Pancreas (tissue), 10 donors: ENCODE results near the gene ITIH3. TPM values are rescaled to one million over a fixed set of nuclear protein-coding genes. Genes with fewer than 3 reads are reported as not detected.

ENCODE experiments used
- ATAC-seq, 4 donors: fragments of 200-7000 bp; cut with Tn5 transposase; one replicate each; pipeline versions ENCODE4 v1.8.0 to v1.9.1; 2020; ENCODE audit warnings: mild to moderate bottlenecking in 4 of 4, moderate library complexity in 4 of 4
- DNase-seq, 6 donors: peaks; one replicate each; pipeline ENCODE4 v3.0.0-alpha.2; 2020
- FAIRE-seq: peaks from 2 replicates; lab custom pipeline; 2012; peaks lifted over from hg19 to GRCh38; lab: Jason Lieb, UNC
- H3K27ac ChIP-seq, 4 donors: fragments of 200-600 bp; sonication (generic); 1 replicate in 3 of 4; 2 replicates in 1 of 4; pipeline versions ENCODE4 v1.5.0 to v1.8.0; 2020
- H3K27me3 ChIP-seq, 4 donors: fragments of 200-600 bp; one replicate each; pipeline ENCODE4 v1.8.0; 2021
- H3K36me3 ChIP-seq, 3 donors: fragments of 200-600 bp; sonication (generic) in 1 of 3; one replicate each; pipeline versions ENCODE4 v1.5.0 to v1.8.0; 2020 to 2021
- H3K4me1 ChIP-seq, 3 donors: fragments of 200-600 bp; one replicate each; pipeline ENCODE4 v1.8.0; 2021
- H3K4me3 ChIP-seq, 4 donors: fragments of 200-600 bp; sonication (generic) in 2 of 4; one replicate each; pipeline versions ENCODE4 v1.5.0 to v1.8.0; 2020 to 2021
- H3K9me3 ChIP-seq, 4 donors: fragments of 200-600 bp; one replicate each; pipeline ENCODE4 v1.8.0; 2021
- WGBS, 2 donors: extraction: QIAGEN DNeasy Blood & Tissue Kit; methylation state at CpG; one replicate each; pipeline ENCODE4 v1.1.7; 2013; 5-methylcytosine and 5-hydroxymethylcytosine counted together
- intact Hi-C, 3 donors: fragments of 100-400 bp; cut with DNase I; formaldehyde crosslinking; loops; one replicate each; pipeline versions ENCODE4 v1.11.1 to v1.14.2; 2022
- polyA plus RNA-seq, 2 donors: library from polyadenylated mRNA; stranded (reverse); fragments of 200-250 nt; gene quantifications; one replicate each; pipeline ENCODE4 v1.2.3, GENCODE V29; 2013
- total RNA-seq, 6 donors: library from RNA; stranded (reverse); fragmentation: NEBNext Ultra II Directional in 4 of 6; extraction: Animal tissue kit (Norgen Biotek cat#: 25700) in 4 of 6; gene quantifications; one replicate each; pipeline versions ENCODE4 v1.2.1 to v1.2.4, GENCODE V29; 2021 to 2023
- TF ChIP-seq, protein P1 (sequence below), 4 donors: fragments of 200-600 bp; sonication (generic) in 3 of 4; IDR thresholded peaks; one replicate each; pipeline versions ENCODE4 v1.5.0 to v1.8.0; 2021; ENCODE audit warnings: antibody characterized with exemption in 4 of 4
- donor health status: healthy with polysubstance abuse.
- donor health status: DM: no; HTN: no; CAD: no; lungs with moderate emphysema.
- donor health status: DM: no; HTN: no; CAD: no.
- donor health status: control.
- donor health status: control.
- donor health status: Bipolar disorder and iron deficiency.
- donor health status: DM: yes; HTN: yes; CAD: no.
- donor health status: DM: no; HTN: no; CAD: no.
- donor health status: DM: no; HTN: no; CAD: no.
- donor health status: DM: yes; HTN: yes; CAD: no.

Gene ITIH3
- total and polyA plus RNA-seq, 8 donors: 0.29 to 2.1 (median 1.3) TPM; not detected in 2

DNA sequence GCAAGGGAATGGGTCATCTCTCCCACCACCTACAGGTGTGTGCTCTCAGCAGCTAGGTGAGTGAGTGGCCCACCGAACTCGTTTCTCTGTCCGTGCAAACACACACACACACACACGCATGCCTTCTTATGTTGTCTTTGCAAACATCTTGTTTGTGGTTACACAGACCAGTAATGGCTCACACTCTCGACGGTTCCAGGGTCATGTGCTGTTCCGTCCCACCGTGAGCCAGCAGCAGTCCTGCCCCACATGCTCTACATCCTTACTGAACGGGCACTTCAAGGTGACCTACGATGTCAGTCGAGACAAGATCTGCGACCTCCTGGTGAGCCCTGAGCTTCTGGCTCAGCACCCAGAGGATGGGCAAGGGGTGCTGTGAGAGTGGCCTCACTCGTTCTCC, 12.9 kb upstream of the ITIH3 start:
- Histone ChIP-seq H3K4me1 (no peaks in the 10 kb centered on the region), H3K27ac (no peak overlapping the region), H3K27me3 (no peaks in the 10 kb centered on the region), H3K9me3 (no peaks in the 10 kb centered on the region), H3K4me3 (no peak overlapping the region), H3K36me3 (no peaks in the 10 kb centered on the region)
- DNase-seq (peak in 2 of 6 donors; percentile 6 to 22), FAIRE-seq (no peak), ATAC-seq (no peak)
- 29 to 35% methylated on average over 13 of the region's 13 CpGs for WGBS, 2 donors
- intact Hi-C loops: no loop called here
- TF ChIP-seq, protein P1, sequence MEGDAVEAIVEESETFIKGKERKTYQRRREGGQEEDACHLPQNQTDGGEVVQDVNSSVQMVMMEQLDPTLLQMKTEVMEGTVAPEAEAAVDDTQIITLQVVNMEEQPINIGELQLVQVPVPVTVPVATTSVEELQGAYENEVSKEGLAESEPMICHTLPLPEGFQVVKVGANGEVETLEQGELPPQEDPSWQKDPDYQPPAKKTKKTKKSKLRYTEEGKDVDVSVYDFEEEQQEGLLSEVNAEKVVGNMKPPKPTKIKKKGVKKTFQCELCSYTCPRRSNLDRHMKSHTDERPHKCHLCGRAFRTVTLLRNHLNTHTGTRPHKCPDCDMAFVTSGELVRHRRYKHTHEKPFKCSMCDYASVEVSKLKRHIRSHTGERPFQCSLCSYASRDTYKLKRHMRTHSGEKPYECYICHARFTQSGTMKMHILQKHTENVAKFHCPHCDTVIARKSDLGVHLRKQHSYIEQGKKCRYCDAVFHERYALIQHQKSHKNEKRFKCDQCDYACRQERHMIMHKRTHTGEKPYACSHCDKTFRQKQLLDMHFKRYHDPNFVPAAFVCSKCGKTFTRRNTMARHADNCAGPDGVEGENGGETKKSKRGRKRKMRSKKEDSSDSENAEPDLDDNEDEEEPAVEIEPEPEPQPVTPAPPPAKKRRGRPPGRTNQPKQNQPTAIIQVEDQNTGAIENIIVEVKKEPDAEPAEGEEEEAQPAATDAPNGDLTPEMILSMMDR (IDR thresholded peaks at IDR 0.05): no peak

DNA sequence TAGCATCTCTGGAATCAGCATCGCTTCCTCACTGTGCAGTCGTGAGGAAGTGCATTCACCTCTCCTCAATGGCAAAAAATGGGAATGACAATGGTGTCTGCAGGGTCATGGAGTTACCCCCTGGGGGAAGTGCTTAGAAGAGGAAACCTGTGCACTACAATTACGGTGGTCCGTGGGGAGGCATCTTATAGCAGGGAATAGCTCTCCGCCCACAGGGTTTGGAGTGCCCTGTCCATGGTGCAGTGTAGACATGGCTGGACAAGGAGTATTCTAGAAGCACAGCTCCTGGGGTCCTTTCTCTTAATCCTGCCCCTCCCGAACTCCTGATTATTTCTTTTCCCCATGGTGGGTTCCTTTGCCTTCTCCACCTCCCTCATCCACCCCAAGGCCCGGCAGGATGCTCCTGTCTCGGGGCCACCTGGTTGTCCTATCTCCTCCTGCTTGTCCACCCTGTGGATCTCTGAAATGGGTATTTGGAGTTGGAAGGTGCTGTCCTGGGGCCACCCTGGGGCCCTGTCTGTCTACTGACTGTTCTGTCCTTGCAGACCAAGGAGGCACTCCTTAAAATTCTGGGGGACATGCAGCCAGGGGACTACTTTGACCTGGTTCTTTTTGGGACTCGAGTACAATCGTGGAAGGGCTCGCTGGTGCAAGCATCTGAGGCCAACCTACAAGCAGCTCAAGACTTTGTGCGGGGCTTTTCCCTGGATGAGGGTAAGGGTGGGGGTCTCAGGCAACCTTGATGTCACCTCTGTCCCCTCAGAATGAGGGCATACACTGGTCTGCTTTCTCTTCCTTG, 12.0 kb upstream of the ITIH3 start:
- TF ChIP-seq, protein P1 (IDR thresholded peaks at IDR 0.05): no peak
- no peaks in the 10 kb centered on the region for H3K4me1 ChIP-seq
- intact Hi-C loops: no loop called here
- ATAC-seq: no peak
- peak in 2 of 6 donors; percentile 9 to 12 for DNase-seq
- no peak overlapping the region for H3K4me3 ChIP-seq
- FAIRE-seq: no peak
- H3K27ac ChIP-seq: no peak overlapping the region
- WGBS, 2 donors: 63 to 75% methylated on average over 12 of the region's 12 CpGs
- no peaks in the 10 kb centered on the region for H3K9me3 ChIP-seq
- H3K27me3 ChIP-seq: no peaks in the 10 kb centered on the region
- H3K36me3 ChIP-seq: no peaks in the 10 kb centered on the region

DNA sequence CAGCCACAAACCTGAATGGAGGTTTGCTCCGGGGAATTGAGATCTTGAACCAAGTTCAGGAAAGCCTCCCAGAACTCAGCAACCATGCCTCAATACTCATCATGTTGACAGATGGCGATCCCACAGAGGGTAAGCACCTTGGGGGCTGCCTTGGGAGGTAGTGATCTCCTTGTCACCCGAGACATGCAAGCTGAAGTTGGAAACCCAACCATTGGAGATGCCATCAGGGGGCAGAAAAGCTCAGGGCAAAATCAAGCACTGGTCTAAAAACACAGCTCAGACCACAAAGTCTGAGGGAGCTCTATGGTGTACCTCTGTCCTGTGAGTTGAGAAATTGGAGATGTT, 11.4 kb upstream of the ITIH3 start:
- Histone ChIP-seq H3K36me3 (no peaks in the 10 kb centered on the region), H3K4me3 (no peak overlapping the region), H3K4me1 (no peaks in the 10 kb centered on the region), H3K9me3 (no peaks in the 10 kb centered on the region), H3K27ac (no peak overlapping the region), H3K27me3 (no peaks in the 10 kb centered on the region)
- intact Hi-C loops: no loop called here
- TF ChIP-seq, protein P1 (IDR thresholded peaks at IDR 0.05): no peak
- WGBS, 2 donors: 71 to 78% methylated on average over 3 of the region's 3 CpGs
- ATAC-seq: no peak
- FAIRE-seq: no peak
- peak in 2 of 6 donors; percentile 4 for DNase-seq

DNA sequence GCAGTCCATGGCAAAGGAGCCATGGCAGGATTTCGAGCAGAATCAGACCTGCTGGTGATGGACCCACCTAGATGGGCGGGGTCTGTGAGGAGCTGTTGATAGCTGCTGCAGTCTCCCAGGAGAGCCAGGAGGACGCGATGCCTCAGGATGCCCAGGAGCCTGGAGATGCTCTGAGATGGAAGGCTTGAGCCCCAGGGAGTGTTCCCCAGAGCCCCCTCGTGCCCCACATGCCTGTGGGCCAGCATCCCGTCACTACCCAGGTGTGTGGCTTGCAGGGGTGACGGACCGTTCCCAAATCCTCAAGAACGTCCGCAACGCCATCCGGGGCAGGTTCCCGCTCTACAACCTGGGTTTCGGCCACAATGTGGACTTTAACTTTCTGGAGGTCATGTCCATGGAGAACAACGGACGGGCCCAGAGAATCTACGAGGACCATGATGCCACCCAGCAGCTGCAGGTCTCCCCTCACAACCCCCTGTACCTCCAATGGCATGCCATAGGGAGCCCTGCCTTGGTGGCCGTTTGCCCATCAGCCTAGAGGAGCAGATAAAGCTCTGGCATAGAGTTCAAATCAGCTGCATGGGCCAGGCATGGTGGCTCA, 10.5 kb upstream of the ITIH3 start:
- Histone ChIP-seq H3K4me3 (no peak overlapping the region), H3K36me3 (no peaks in the 10 kb centered on the region), H3K4me1 (no peaks in the 10 kb centered on the region), H3K9me3 (no peaks in the 10 kb centered on the region), H3K27me3 (no peaks in the 10 kb centered on the region), H3K27ac (no peak overlapping the region)
- ATAC-seq (no peak), DNase-seq (peak in 3 of 6 donors; percentile 12 to 38 (median 34)), FAIRE-seq (no peak)
- TF ChIP-seq, protein P1 (IDR thresholded peaks at IDR 0.05): no peak
- intact Hi-C loops: no loop called here
- WGBS, 2 donors: 74 to 82% methylated on average over 18 of the region's 18 CpGs
